ENCODE measurements around the gene PRPS2.

GRCh38 chrX:12758291-12758690, 32.9 kb upstream of the PRPS2 start:
- no peak for TF ChIP-seq EZH2 (IDR thresholded peaks at IDR 0.05; ENCODE audit: borderline replicate concordance, low read depth, low read length, severe bottlenecking)
- no peak for TF ChIP-seq CTCF (IDR thresholded peaks at IDR 0.05; ENCODE audit: extremely low read depth in 1 of 2, insufficient read depth in 1 of 2, low read depth in 1 of 2, low read length in 2 of 2)
- TF ChIP-seq POLR2A (IDR thresholded peaks at IDR 0.05; ENCODE audit: low read depth, low read length), result no peak
- no peak for TF ChIP-seq POLR2AphosphoS5 (IDR thresholded peaks at IDR 0.05; ENCODE audit: insufficient read depth, low read depth, low read length)

All from endothelial cell of umbilical vein (primary cell).